ENCODE results near the gene EIF3J. TPM values are rescaled to one million over a fixed set of nuclear protein-coding genes. Genes with fewer than 3 reads are reported as not detected.
"Not testable (repeated sequence)": the region's sequence is repeated elsewhere in the genome, so short reads cannot be mapped to it uniquely, and the experiment has no call there.

Gene EIF3J
- 10 to 100 TPM; 37.0 to 56.4 (median 56.1) TPM for polyA plus RNA-seq

- 0 to 1% (median 0%) methylated on average over 69 to 97 of the region's 97 CpGs for WGBS, 3 donors
- H3K27ac ChIP-seq (ENCODE audit: low read depth, low read length), result peak within 1 kb of the TSS; percentile 91
Measured at GRCh38 chr15:44536962-44537734, at the start of gene EIF3J. TSS of gene EIF3J (plus strand) at chr15:44537147. CDS start at chr15:44537195, 48 bp downstream.

- 89 to 97% (median 93%) methylated on average over 1 of the region's 1 CpG for WGBS, 3 donors
- no peak overlapping the region for H3K27ac ChIP-seq (ENCODE audit: low read depth, low read length)
Measured at GRCh38 chr15:44489464-44489863, 47.5 kb upstream of the EIF3J start.

GRCh38 chr15:44490622-44491021 lies 46.3 kb upstream of the EIF3J start:
- no peak overlapping the region for H3K27ac ChIP-seq (ENCODE audit: low read depth, low read length)
- WGBS, 3 donors, result 79 to 89% (median 82%) methylated on average over 3 of the region's 3 CpGs

GRCh38 chr15:44492040-44492439 lies 44.9 kb upstream of the EIF3J start:
- WGBS, 3 donors, result 93 to 97% (median 95%) methylated on average over 7 of the region's 7 CpGs
- no peak overlapping the region for H3K27ac ChIP-seq (ENCODE audit: low read depth, low read length)

GRCh38 chr15:44492672-44493071 lies 44.3 kb upstream of the EIF3J start:
- 76 to 88% (median 87%) methylated on average over 3 of the region's 3 CpGs for WGBS, 3 donors
- no peak overlapping the region for H3K27ac ChIP-seq (ENCODE audit: low read depth, low read length)

GRCh38 chr15:44495562-44495961 lies 41.4 kb upstream of the EIF3J start:
- WGBS, 3 donors, result 96 to 97% (median 97%) methylated on average over 8 of the region's 8 CpGs
- no peak overlapping the region for H3K27ac ChIP-seq (ENCODE audit: low read depth, low read length)

GRCh38 chr15:44500555-44500954 lies 36.4 kb upstream of the EIF3J start:
- WGBS, 3 donors, result 49 to 85% (median 82%) methylated on average over 3 of the region's 3 CpGs
- no peak overlapping the region for H3K27ac ChIP-seq (ENCODE audit: low read depth, low read length)

- 79 to 81% (median 81%) methylated on average over 3 of the region's 3 CpGs for WGBS, 3 donors
Measured at GRCh38 chr15:44501768-44502366, 35.1 kb upstream of the EIF3J start.

GRCh38 chr15:44516436-44516835 lies 20.5 kb upstream of the EIF3J start:
- no peak overlapping the region for H3K27ac ChIP-seq (ENCODE audit: low read depth, low read length)

More at GRCh38 chr15:44501768-44502366, 35.1 kb upstream of the EIF3J start:
- no peak overlapping the region for H3K27ac ChIP-seq (ENCODE audit: low read depth, low read length)

GRCh38 chr15:44519537-44519936 lies 17.4 kb upstream of the EIF3J start:
- 81 to 96% (median 84%) methylated on average over 6 of the region's 6 CpGs for WGBS, 3 donors
- no peak overlapping the region for H3K27ac ChIP-seq (ENCODE audit: low read depth, low read length)

GRCh38 chr15:44525018-44525417 lies 11.9 kb upstream of the EIF3J start:
- 94 to 100% (median 100%) methylated on average over 1 of the region's 1 CpG for WGBS, 3 donors
- H3K27ac ChIP-seq (ENCODE audit: low read depth, low read length), result no peak overlapping the region

- 79 to 91% (median 89%) methylated on average over 2 of the region's 2 CpGs for WGBS, 3 donors
- H3K27ac ChIP-seq (ENCODE audit: low read depth, low read length), result no peak overlapping the region
Measured at GRCh38 chr15:44527241-44527640, 9.7 kb upstream of the EIF3J start.

- H3K27ac ChIP-seq (ENCODE audit: low read depth, low read length), result no peak overlapping the region
- 78 to 87% (median 84%) methylated on average over 10 of the region's 10 CpGs for whole genome bisulfite sequencing, 3 donors
Measured at GRCh38 chr15:44529864-44530604, 6.9 kb upstream of the EIF3J start.

- H3K27ac ChIP-seq (ENCODE audit: low read depth, low read length), result no peak overlapping the region
- 95 to 100% (median 97%) methylated on average over 3 of the region's 3 CpGs for WGBS, 3 donors
Measured at GRCh38 chr15:44530653-44531052, 6.3 kb upstream of the EIF3J start.

GRCh38 chr15:44532275-44532674 lies 4.7 kb upstream of the EIF3J start:
- 95 to 98% (median 97%) methylated on average over 5 of the region's 5 CpGs for WGBS, 3 donors
- H3K27ac ChIP-seq (ENCODE audit: low read depth, low read length), result not testable (repeated sequence)

- 97 to 98% (median 98%) methylated on average over 3 of the region's 3 CpGs for WGBS, 3 donors
- H3K27ac ChIP-seq (ENCODE audit: low read depth, low read length), result no peak overlapping the region
Measured at GRCh38 chr15:44532689-44533088, 4.3 kb upstream of the EIF3J start.

- no peak overlapping the region for H3K27ac ChIP-seq (ENCODE audit: low read depth, low read length)
- WGBS, 3 donors, result 95 to 96% (median 95%) methylated on average over 8 of the region's 8 CpGs
Measured at GRCh38 chr15:44535092-44535491, 1.9 kb upstream of the EIF3J start.

GRCh38 chr15:44535523-44536301 lies 1.2 kb upstream of the EIF3J start:
- 50 to 62% (median 58%) methylated on average over 36 of the region's 36 CpGs for WGBS, 3 donors

More at GRCh38 chr15:44535523-44536301, 1.2 kb upstream of the EIF3J start:
- H3K27ac ChIP-seq (ENCODE audit: low read depth, low read length), result peak overlapping the region; percentile 91

All from adipose tissue (tissue), 3 donors.